CD4-positive, alpha-beta T cell (primary cell): ENCODE results near the gene MLYCD. TPM values are rescaled to one million over a fixed set of nuclear protein-coding genes. Genes with fewer than 3 reads are reported as not detected.

Experiments
- ATAC-seq: fragments of 200-7000 bp; cut with Tn5 transposase; one replicate; pipeline ENCODE4 v1.10.0; 2022; ENCODE audit warnings: mild to moderate bottlenecking; ENCODE audit not compliant: poor library complexity
- CTCF ChIA-PET: fragments of 350-600 bp; sonication (Branson Sonifier 250); formaldehyde crosslinking; loops from one replicate; lab custom pipeline; 2021; ENCODE audit warnings: antibody characterized with exemption, inconsistent platforms; lab: Charles Lee
- POLR2A ChIA-PET: fragments of 350-600 bp; sonication (Branson Sonifier 250); formaldehyde crosslinking; loops from one replicate; lab custom pipeline; 2021; ENCODE audit warnings: antibody characterized with exemption, inconsistent platforms; lab: Charles Lee
- DNase-seq, 14 experiments: peaks; one replicate each; pipeline ENCODE4 v3.0.0-alpha.2; 2013 to 2020; ENCODE audit warnings: mixed read lengths in 2 of 14
- H3K27ac ChIP-seq, 2 donors: one replicate each; pipeline versions ENCODE4 v1.5.1 to v1.7.0; 2013; ENCODE audit warnings: low read length in 2 of 2, low read depth in 1 of 2, mild to moderate bottlenecking in 1 of 2
- H3K27me3 ChIP-seq, 2 experiments: 1 replicate in 1 of 2; 2 replicates in 1 of 2; pipeline versions ENCODE4 v1.6.1 to v1.7.0; 2013; ENCODE audit warnings: low read length in 2 of 2, control low read depth in 1 of 2, mild to moderate bottlenecking in 1 of 2, moderate library complexity in 1 of 2; ENCODE audit not compliant: insufficient read depth in 2 of 2, control insufficient read depth in 1 of 2
- H3K36me3 ChIP-seq: one replicate; pipeline ENCODE4 v1.6.1; 2013; ENCODE audit warnings: low read length, control low read depth; ENCODE audit not compliant: insufficient read depth
- H3K4me1 ChIP-seq: one replicate; pipeline ENCODE4 v1.6.1; 2013; ENCODE audit warnings: low read length, control low read depth; ENCODE audit not compliant: insufficient read depth
- H3K4me3 ChIP-seq: one replicate; pipeline ENCODE4 v1.5.1; 2013; ENCODE audit warnings: mild to moderate bottlenecking, low read length, moderate library complexity
- H3K9me3 ChIP-seq, 2 experiments: 1 replicate in 1 of 2; 2 replicates in 1 of 2; pipeline versions ENCODE4 v1.6.1 to v1.7.0; 2013; ENCODE audit warnings: low read length in 2 of 2, mild to moderate bottlenecking in 2 of 2, control low read depth in 1 of 2, moderate library complexity in 1 of 2; ENCODE audit not compliant: control insufficient read depth in 1 of 2, insufficient read depth in 1 of 2
- H3K27ac Mint-ChIP-seq: one replicate; pipeline ENCODE4 v1.8.0; 2020; ENCODE audit warnings: mixed read lengths
- H3K27me3 Mint-ChIP-seq: one replicate; pipeline ENCODE4 v1.8.0; 2021; ENCODE audit warnings: mixed read lengths
- H3K36me3 Mint-ChIP-seq: one replicate; pipeline ENCODE4 v1.8.0; 2021; ENCODE audit warnings: low read depth, mixed read lengths
- H3K4me1 Mint-ChIP-seq: one replicate; pipeline ENCODE4 v1.8.0; 2021; ENCODE audit warnings: low read depth, mixed read lengths
- H3K4me3 Mint-ChIP-seq: one replicate; pipeline ENCODE4 v1.8.0; 2020; ENCODE audit warnings: mild to moderate bottlenecking, mixed read lengths
- H3K9me3 Mint-ChIP-seq: one replicate; pipeline ENCODE4 v1.8.0; 2020; ENCODE audit warnings: mixed read lengths
- CTCF ChIP-seq: fragments of 200-600 bp; IDR thresholded peaks from one replicate; pipeline ENCODE4 v1.8.0; 2022; ENCODE audit warnings: antibody characterized with exemption, mild to moderate bottlenecking
- intact Hi-C, 2 experiments: fragments of 100-400 bp; cut with DNase I in 1 of 2; cut with micrococcal nuclease in 1 of 2; formaldehyde crosslinking; loops; one replicate each; pipeline versions ENCODE4 v1.15.1 to v1.9.0; 2023 to 2025; cut with DNase I, micrococcal nuclease
- polyA plus RNA-seq, 2 donors: library from polyadenylated mRNA; unstranded; fragments of 120-200 nt; gene quantifications; one replicate each; pipeline ENCODE4 v1.2.1, GENCODE V29; 2013
- total RNA-seq, 174 experiments: library from RNA in 2 of 174; stranded (reverse) in 2 of 174; gene quantifications; one replicate each; pipeline ENCODE4 v1.2.3 and lab custom pipeline; 2021 to 2026

MLYCD gene
- total RNA-seq, result 1 to 10 TPM; 4.7 to 5.3 TPM
- 2.2 TPM for polyA plus RNA-seq (2013, experiment 1 of 2)
- 3.0 TPM for polyA plus RNA-seq (2013, experiment 2 of 2)
- total RNA-seq (lab: John Stamatoyannopoulos, UW), result 1.6 to 43.1 (median 11.5) reads per million in 172 experiments

GRCh38 chr16:83898463-83899271 lies at the start of gene MLYCD:
Gene MLYCD (plus strand): TSS chr16:83899115. CDS start chr16:83899145, 30 bp downstream.
- H3K27ac ChIP-seq, result no peak within 1 kb of the TSS
- ATAC-seq, result peak; percentile 92
- peak within 1 kb of the TSS; percentile 70 for H3K4me3 ChIP-seq
- no peaks in the 10 kb centered on the region for H3K27me3 ChIP-seq
- intact Hi-C loops, result loop anchor here (2.0 to 5.0 kb wide), 2 partner anchors 91 to 92 kb away; partner anchors contain the start of gene HSBP1 (in 2 of the 2)
- DNase-seq, result peak; percentile 40 to 88 (median 63)
- no peak for TF ChIP-seq CTCF
- peaks cover 12% of the 10 kb centered on the region for H3K4me1 ChIP-seq
- Mint-ChIP-seq H3K27ac (peak within 1 kb of the TSS; percentile 83), H3K27me3 (no peaks in the 10 kb centered on the region), H3K36me3 (peaks cover 7% of the 10 kb centered on the region), H3K9me3 (no peaks in the 10 kb centered on the region), H3K4me3 (peak within 1 kb of the TSS; percentile 99), H3K4me1 (peaks cover 46% of the 10 kb centered on the region)
- ChIA-PET POLR2A (interaction anchor here (1.4 kb wide), 1 partner anchor 288 kb away, joined by 6 read pairs; the partner anchor contains the start of gene TAF1C), CTCF (interaction anchor here (0.5 to 0.9 kb wide), 2 partner anchors 288 to 667 kb away, joined by 3 to 5 read pairs; partner anchors contain the start of gene TAF1C)
- no peaks in the 10 kb centered on the region for H3K9me3 ChIP-seq
- H3K36me3 ChIP-seq, result no peaks in the 10 kb centered on the region

- H3K4me3 ChIP-seq, result no peak overlapping the region
- H3K4me1 Mint-ChIP-seq, result no peaks in the 10 kb centered on the region
- H3K27me3 ChIP-seq, result peaks cover 3 to 6% of the 10 kb centered on the region in 2 experiments
- no peak overlapping the region for H3K27ac Mint-ChIP-seq
- intact Hi-C loops, result no loop called here
- H3K36me3 ChIP-seq, result no peaks in the 10 kb centered on the region
- no peaks in the 10 kb centered on the region for H3K36me3 Mint-ChIP-seq
- H3K27ac ChIP-seq, result no peak overlapping the region
- H3K4me3 Mint-ChIP-seq, result no peak overlapping the region
- peaks cover 0 to 5% of the 10 kb centered on the region in 2 experiments for H3K9me3 ChIP-seq
- DNase-seq, result no peak
- no peak for TF ChIP-seq CTCF
- no peaks in the 10 kb centered on the region for H3K9me3 Mint-ChIP-seq
- no peak for ATAC-seq
- POLR2A ChIA-PET, result no interaction called here
- CTCF ChIA-PET, result no interaction called here
- H3K27me3 Mint-ChIP-seq, result no peaks in the 10 kb centered on the region
- H3K4me1 ChIP-seq, result no peaks in the 10 kb centered on the region
Observed at GRCh38 chr16:83849421-83849820, 49.5 kb upstream of the MLYCD start.

- H3K36me3 Mint-ChIP-seq, result no peaks in the 10 kb centered on the region
- H3K36me3 ChIP-seq, result no peaks in the 10 kb centered on the region
- CTCF ChIA-PET, result no interaction called here
- intact Hi-C loops, result no loop called here
- H3K27ac ChIP-seq, result no peak overlapping the region
- DNase-seq, result no peak
- H3K4me3 ChIP-seq, result no peak overlapping the region
- POLR2A ChIA-PET, result no interaction called here
- ATAC-seq, result no peak
- no peaks in the 10 kb centered on the region for H3K4me1 Mint-ChIP-seq
- no peak overlapping the region for H3K27ac Mint-ChIP-seq
- no peaks in the 10 kb centered on the region for H3K4me1 ChIP-seq
- TF ChIP-seq CTCF, result no peak
- peaks cover 0 to 5% of the 10 kb centered on the region in 2 experiments for H3K9me3 ChIP-seq
- H3K4me3 Mint-ChIP-seq, result no peak overlapping the region
- H3K27me3 ChIP-seq, result peaks cover 4 to 6% of the 10 kb centered on the region in 2 experiments
- no peaks in the 10 kb centered on the region for H3K9me3 Mint-ChIP-seq
- H3K27me3 Mint-ChIP-seq, result no peaks in the 10 kb centered on the region
Observed at GRCh38 chr16:83850947-83851346, 48.0 kb upstream of the MLYCD start.
